Small intestine (tissue), 7 donors: ENCODE measurements around the gene SSR4. TPM values are rescaled to one million over a fixed set of nuclear protein-coding genes. Genes with fewer than 3 reads are reported as not detected.
"Not testable (repeated sequence)": the region's sequence is repeated elsewhere in the genome, so short reads cannot be mapped to it uniquely, and the experiment has no call there.

Experiments used
- DNase-seq, 2 donors: peaks; one replicate each; pipeline versions ENCODE4 v3.0.0 to v3.0.0-alpha.2; 2013
- FAIRE-seq: peaks from 2 replicates; lab custom pipeline; 2012; peaks lifted over from hg19 to GRCh38; lab: Jason Lieb, UNC
- H3K27ac ChIP-seq, 3 donors: one replicate each; pipeline ENCODE4 v1.5.1; 2013; ENCODE audit warnings: low read length in 2 of 3, mild to moderate bottlenecking in 2 of 3, control low read depth in 1 of 3, inconsistent platforms in 1 of 3, low read depth in 1 of 3, moderate library complexity in 1 of 3
- H3K27me3 ChIP-seq, 3 donors: one replicate each; pipeline ENCODE4 v1.6.1; 2013; ENCODE audit warnings: low read length in 3 of 3, inconsistent platforms in 1 of 3; ENCODE audit not compliant: control insufficient read depth in 3 of 3, insufficient read depth in 3 of 3
- H3K36me3 ChIP-seq, 3 donors: one replicate each; pipeline ENCODE4 v1.6.1; 2013; ENCODE audit warnings: low read length in 3 of 3, inconsistent platforms in 1 of 3, low read depth in 1 of 3, mild to moderate bottlenecking in 1 of 3, moderate library complexity in 1 of 3; ENCODE audit not compliant: control insufficient read depth in 3 of 3, insufficient read depth in 2 of 3
- H3K4me1 ChIP-seq, 3 donors: one replicate each; pipeline ENCODE4 v1.6.1; 2013; ENCODE audit warnings: low read length in 2 of 3, inconsistent platforms in 1 of 3, low read depth in 1 of 3, mild to moderate bottlenecking in 1 of 3, moderate library complexity in 1 of 3; ENCODE audit not compliant: control insufficient read depth in 3 of 3, insufficient read depth in 2 of 3
- H3K4me3 ChIP-seq, 3 donors: one replicate each; pipeline ENCODE4 v1.5.1; 2013; ENCODE audit warnings: low read length in 3 of 3, control low read depth in 1 of 3, inconsistent platforms in 1 of 3, low read depth in 1 of 3, mild to moderate bottlenecking in 1 of 3, moderate library complexity in 1 of 3
- H3K9me3 ChIP-seq, 2 donors: one replicate each; pipeline ENCODE4 v1.6.1; 2013; ENCODE audit warnings: low read depth in 1 of 2, low read length in 1 of 2; ENCODE audit not compliant: control insufficient read depth in 2 of 2, insufficient read depth in 1 of 2
- WGBS, 3 donors: extraction: QIAGEN DNeasy Blood & Tissue Kit; methylation state at CpG; one replicate each; pipeline ENCODE4 v1.1.7; 2013; 5-methylcytosine and 5-hydroxymethylcytosine counted together
- polyA plus RNA-seq, 4 donors: library from polyadenylated mRNA; stranded (reverse) in 3 of 4; unstranded in 1 of 4; fragments of 200-250 nt in 3 of 4; fragments of 120-200 nt in 1 of 4; gene quantifications; one replicate each; pipeline versions ENCODE4 v1.2.1 to v1.2.3, GENCODE V29; 2013
- donor health status: healthy with polysubstance abuse.
- donor health status: control.
- donor health status: control.
- donor health status: Bipolar disorder and iron deficiency.
- donor health status: healthy.

Gene SSR4
- polyA plus RNA-seq, 4 donors = 288 to 694 (median 446) TPM

GRCh38 chrX:153814591-153815315 is 20.3 kb downstream of the SSR4 start:
- peaks cover 0 to 5% (median 0%) of the 10 kb centered on the region in 3 donors for H3K27me3 ChIP-seq
- no peak for FAIRE-seq
- H3K4me3 ChIP-seq = no peak overlapping the region
- no peaks in the 10 kb centered on the region for H3K9me3 ChIP-seq
- 70 to 76% (median 71%) methylated on average over 18 to 19 of the region's 19 CpGs for WGBS, 3 donors
- no peak overlapping the region for H3K27ac ChIP-seq
- no peaks in the 10 kb centered on the region for H3K4me1 ChIP-seq
- H3K36me3 ChIP-seq = no peaks in the 10 kb centered on the region
- DNase-seq = no peak

- Histone ChIP-seq H3K36me3 (no peaks in the 10 kb centered on the region), H3K9me3 (no peaks in the 10 kb centered on the region), H3K27me3 (peaks cover 0 to 16% (median 0%) of the 10 kb centered on the region in 3 donors), H3K4me3 (no peak overlapping the region), H3K27ac (no peak overlapping the region), H3K4me1 (no peaks in the 10 kb centered on the region)
- FAIRE-seq = no peak
- DNase-seq = no peak
- WGBS, 3 donors = 68 to 76% (median 75%) methylated on average over 22 to 25 of the region's 25 CpGs
These were observed 22.6 kb downstream of the SSR4 start for GRCh38 chrX:153816831-153817690.

DNA sequence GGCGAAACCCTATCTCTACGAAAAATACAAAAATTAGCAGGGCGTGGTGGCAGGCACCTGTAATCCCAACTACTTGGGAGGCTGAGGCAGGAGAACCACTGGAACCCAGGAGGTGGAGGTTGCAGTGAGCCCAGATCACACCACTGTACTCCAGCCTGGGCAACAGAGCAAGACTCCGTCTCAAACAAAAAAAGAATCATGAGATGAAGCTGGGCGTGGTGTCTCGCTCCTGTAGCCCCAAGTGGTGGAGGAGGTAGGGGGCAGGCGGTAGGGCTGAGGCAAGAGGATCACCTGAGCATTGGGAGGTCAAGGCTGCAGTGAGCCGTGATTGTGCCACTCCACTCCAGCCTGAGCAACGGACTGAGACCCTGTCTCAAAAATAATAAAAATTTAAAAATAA is 23.6 kb downstream of the SSR4 start:
- not testable (repeated sequence) for FAIRE-seq, H3K36me3 ChIP-seq, H3K4me3 ChIP-seq, DNase-seq, H3K4me1 ChIP-seq, H3K27ac ChIP-seq, H3K9me3 ChIP-seq
- WGBS, 3 donors = 79 to 93% (median 90%) methylated on average over 9 of the region's 9 CpGs
- H3K27me3 ChIP-seq = peaks cover 0 to 16% (median 0%) of the 10 kb centered on the region in 3 donors

GRCh38 chrX:153818571-153819383 is 24.3 kb downstream of the SSR4 start:
- Histone ChIP-seq H3K36me3 (no peaks in the 10 kb centered on the region), H3K4me1 (no peaks in the 10 kb centered on the region), H3K27ac (peak overlapping the region in 1 of 3 donors; percentile 11), H3K9me3 (no peaks in the 10 kb centered on the region), H3K27me3 (peaks cover 0 to 16% (median 3%) of the 10 kb centered on the region in 3 donors), H3K4me3 (peak overlapping the region in 2 of 3 donors; percentile 23 to 34)
- 6 to 36% (median 9%) methylated on average over 14 to 67 of the region's 67 CpGs for WGBS, 3 donors
- peak; percentile 17 to 57 for DNase-seq
- no peak for FAIRE-seq

- WGBS, 3 donors = 33 to 56% (median 38%) methylated on average over 16 to 23 of the region's 23 CpGs
- Histone ChIP-seq H3K4me3 (peak overlapping the region in 1 of 3 donors; percentile 34), H3K9me3 (no peaks in the 10 kb centered on the region), H3K27ac (peak overlapping the region in 2 of 3 donors; percentile 11 to 31), H3K4me1 (no peaks in the 10 kb centered on the region), H3K36me3 (no peaks in the 10 kb centered on the region), H3K27me3 (peaks cover 0 to 16% (median 3%) of the 10 kb centered on the region in 3 donors)
- FAIRE-seq (no peak), DNase-seq (no peak)
These were observed 25.0 kb downstream of the SSR4 start for GRCh38 chrX:153819384-153820040.

- DNase-seq = no peak
- Histone ChIP-seq H3K27ac (no peak overlapping the region), H3K9me3 (no peaks in the 10 kb centered on the region), H3K27me3 (peaks cover 0 to 23% (median 3%) of the 10 kb centered on the region in 3 donors), H3K4me1 (no peaks in the 10 kb centered on the region), H3K4me3 (no peak overlapping the region), H3K36me3 (no peaks in the 10 kb centered on the region)
- FAIRE-seq = no peak
- WGBS, 3 donors = 64 to 83% (median 67%) methylated on average over 7 of the region's 7 CpGs
These were observed 26.1 kb downstream of the SSR4 start for GRCh38 chrX:153820601-153821000.

DNA sequence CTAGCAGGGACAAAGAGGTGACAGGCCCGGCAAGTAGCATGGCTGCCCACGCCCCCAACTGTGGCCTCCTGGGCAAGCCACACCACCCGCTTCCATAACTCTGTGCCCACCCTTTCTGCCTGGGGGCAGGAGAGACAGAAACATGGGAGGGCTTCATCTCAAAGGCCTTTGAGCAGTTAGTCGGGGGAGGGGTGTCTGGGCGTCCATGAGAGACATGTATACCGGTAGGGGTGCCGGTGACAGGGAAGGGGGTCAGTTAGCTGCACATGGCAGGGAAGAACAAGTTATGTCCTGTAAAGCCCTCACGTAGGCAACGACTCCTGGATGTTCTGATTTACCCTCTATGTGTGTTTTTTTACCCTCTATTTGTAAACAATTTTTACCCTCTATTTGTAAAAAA is 26.6 kb downstream of the SSR4 start:
- DNase-seq (no peak), FAIRE-seq (no peak)
- Histone ChIP-seq H3K4me1 (no peaks in the 10 kb centered on the region), H3K9me3 (no peaks in the 10 kb centered on the region), H3K27me3 (peaks cover 0 to 25% (median 3%) of the 10 kb centered on the region in 3 donors), H3K27ac (no peak overlapping the region), H3K36me3 (no peaks in the 10 kb centered on the region), H3K4me3 (no peak overlapping the region)
- 81 to 91% (median 84%) methylated on average over 9 of the region's 9 CpGs for WGBS, 3 donors
